ENCODE data around the gene MLH1. TPM values are rescaled to one million over a fixed set of nuclear protein-coding genes. Genes with fewer than 3 reads are reported as not detected.

The MLH1 gene
- polyA plus RNA-seq, 1 experiment, result 38.2 TPM

GRCh38 chr3:37030588-37030987 lies 37.3 kb downstream of the MLH1 start:
- Histone ChIP-seq H3K9me3 (ENCODE audit: control insufficient read depth, insufficient read depth, low read length) (peaks cover 2% of the 10 kb centered on the region), H3K27ac (ENCODE audit: low read depth, low read length) (no peak overlapping the region), H3K27me3 (ENCODE audit: control insufficient read depth, insufficient read depth, low read length) (no peaks in the 10 kb centered on the region), H3K4me3 (ENCODE audit: low read depth, low read length) (no peak overlapping the region)
- DNase-seq (ENCODE audit: low read depth, low spot score), result no peak
- TF ChIP-seq, protein P1, sequence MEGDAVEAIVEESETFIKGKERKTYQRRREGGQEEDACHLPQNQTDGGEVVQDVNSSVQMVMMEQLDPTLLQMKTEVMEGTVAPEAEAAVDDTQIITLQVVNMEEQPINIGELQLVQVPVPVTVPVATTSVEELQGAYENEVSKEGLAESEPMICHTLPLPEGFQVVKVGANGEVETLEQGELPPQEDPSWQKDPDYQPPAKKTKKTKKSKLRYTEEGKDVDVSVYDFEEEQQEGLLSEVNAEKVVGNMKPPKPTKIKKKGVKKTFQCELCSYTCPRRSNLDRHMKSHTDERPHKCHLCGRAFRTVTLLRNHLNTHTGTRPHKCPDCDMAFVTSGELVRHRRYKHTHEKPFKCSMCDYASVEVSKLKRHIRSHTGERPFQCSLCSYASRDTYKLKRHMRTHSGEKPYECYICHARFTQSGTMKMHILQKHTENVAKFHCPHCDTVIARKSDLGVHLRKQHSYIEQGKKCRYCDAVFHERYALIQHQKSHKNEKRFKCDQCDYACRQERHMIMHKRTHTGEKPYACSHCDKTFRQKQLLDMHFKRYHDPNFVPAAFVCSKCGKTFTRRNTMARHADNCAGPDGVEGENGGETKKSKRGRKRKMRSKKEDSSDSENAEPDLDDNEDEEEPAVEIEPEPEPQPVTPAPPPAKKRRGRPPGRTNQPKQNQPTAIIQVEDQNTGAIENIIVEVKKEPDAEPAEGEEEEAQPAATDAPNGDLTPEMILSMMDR (IDR thresholded peaks at IDR 0.05; ENCODE audit: low read depth, low read length), result no peak
- ChIA-PET POLR2A (interaction anchor here (0.7 kb wide), 1 partner anchor 10 kb away, joined by 3 read pairs; no protein-coding TSS in a partner anchor), CTCF (no interaction called here)

DNA sequence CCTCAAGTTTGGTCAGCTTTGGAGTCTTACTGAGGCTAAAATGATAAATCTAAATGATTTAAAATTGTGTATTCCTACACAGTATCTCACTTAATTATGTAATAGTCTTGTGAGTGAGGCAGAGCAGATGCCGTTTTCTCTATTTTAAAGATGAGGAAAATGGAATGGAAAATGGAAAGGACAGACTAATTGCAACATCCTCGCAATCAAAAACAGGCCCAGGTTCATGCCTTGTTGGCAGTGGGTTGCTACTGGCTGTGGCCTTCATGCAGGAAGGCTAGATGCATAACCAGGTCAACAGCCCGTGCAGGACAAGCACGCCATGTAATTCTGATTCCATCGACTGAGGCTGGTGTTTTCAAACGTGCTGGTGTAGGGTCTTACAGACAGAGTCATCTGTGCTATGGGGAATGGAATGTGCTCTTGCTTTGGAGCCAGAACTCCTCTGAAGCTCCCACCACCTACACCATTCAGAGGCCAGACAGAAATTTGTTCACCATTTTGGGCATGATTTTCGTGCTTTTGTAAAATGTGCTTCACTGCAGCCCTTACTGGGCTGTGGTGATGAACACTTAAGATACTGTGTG lies 37.9 kb downstream of the MLH1 start:
- CTCF ChIA-PET, result no interaction called here
- Histone ChIP-seq H3K27me3 (ENCODE audit: control insufficient read depth, insufficient read depth, low read length) (no peaks in the 10 kb centered on the region), H3K4me3 (ENCODE audit: low read depth, low read length) (no peak overlapping the region), H3K9me3 (ENCODE audit: control insufficient read depth, insufficient read depth, low read length) (peaks cover 5% of the 10 kb centered on the region), H3K27ac (ENCODE audit: low read depth, low read length) (no peak overlapping the region)
- DNase-seq (ENCODE audit: low read depth, low spot score), result no peak
- TF ChIP-seq, protein P1 (IDR thresholded peaks at IDR 0.05; ENCODE audit: low read depth, low read length), result no peak
- POLR2A ChIA-PET, result interaction anchor here (0.7 kb wide), 1 partner anchor 10 kb away, joined by 3 read pairs; no protein-coding TSS in a partner anchor

DNA sequence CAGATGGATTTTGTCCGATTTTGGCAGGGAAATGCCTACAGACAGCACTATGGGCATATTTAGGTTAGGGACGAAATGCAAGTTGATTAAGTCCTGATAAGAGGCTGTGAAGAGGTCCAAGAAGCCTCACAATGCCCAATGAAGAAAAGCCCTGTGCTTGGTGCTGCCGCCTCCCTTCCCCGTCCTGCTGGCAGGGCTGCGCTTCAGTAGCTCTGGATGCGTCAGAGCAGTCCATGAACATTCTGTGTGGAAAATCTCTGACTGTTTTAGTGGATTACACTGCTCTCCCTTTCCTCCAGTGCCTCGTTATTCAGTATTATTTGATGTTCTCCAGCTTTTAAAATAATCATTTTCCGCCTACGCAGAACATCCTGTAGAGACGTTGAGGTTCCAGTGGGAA lies 39.6 kb downstream of the MLH1 start:
- no peak for DNase-seq (ENCODE audit: low read depth, low spot score)
- Histone ChIP-seq H3K27ac (ENCODE audit: low read depth, low read length) (no peak overlapping the region), H3K27me3 (ENCODE audit: control insufficient read depth, insufficient read depth, low read length) (no peaks in the 10 kb centered on the region), H3K4me3 (ENCODE audit: low read depth, low read length) (no peak overlapping the region), H3K9me3 (ENCODE audit: control insufficient read depth, insufficient read depth, low read length) (peaks cover 5% of the 10 kb centered on the region)
- CTCF ChIA-PET, result interaction anchor here (1.7 kb wide), 1 partner anchor 9 kb away, joined by 4 read pairs; no protein-coding TSS in a partner anchor
- POLR2A ChIA-PET, result no interaction called here
- TF ChIP-seq, protein P1 (IDR thresholded peaks at IDR 0.05; ENCODE audit: low read depth, low read length), result no peak

GRCh38 chr3:37037352-37037751 lies 44.0 kb downstream of the MLH1 start:
- no peak for DNase-seq (ENCODE audit: low read depth, low spot score)
- TF ChIP-seq, protein P1 (IDR thresholded peaks at IDR 0.05; ENCODE audit: low read depth, low read length), result no peak
- Histone ChIP-seq H3K9me3 (ENCODE audit: control insufficient read depth, insufficient read depth, low read length) (peaks cover 5% of the 10 kb centered on the region), H3K4me3 (ENCODE audit: low read depth, low read length) (no peak overlapping the region), H3K27ac (ENCODE audit: low read depth, low read length) (no peak overlapping the region), H3K27me3 (ENCODE audit: control insufficient read depth, insufficient read depth, low read length) (no peaks in the 10 kb centered on the region)
- ChIA-PET POLR2A (no interaction called here), CTCF (interaction anchor here (1.4 kb wide), 1 partner anchor 79 kb away, joined by 3 read pairs; no protein-coding TSS in a partner anchor)

- TF ChIP-seq, protein P1 (IDR thresholded peaks at IDR 0.05; ENCODE audit: low read depth, low read length), result no peak
- CTCF ChIA-PET, result interaction anchor here (0.6 kb wide), 1 partner anchor 167 kb away, joined by 3 read pairs; no protein-coding TSS in a partner anchor
Measured at GRCh38 chr3:37039161-37039846, 46.0 kb downstream of the MLH1 start.

More at GRCh38 chr3:37039161-37039846, 46.0 kb downstream of the MLH1 start:
- Histone ChIP-seq H3K27ac (ENCODE audit: low read depth, low read length) (no peak overlapping the region), H3K9me3 (ENCODE audit: control insufficient read depth, insufficient read depth, low read length) (peaks cover 5% of the 10 kb centered on the region), H3K27me3 (ENCODE audit: control insufficient read depth, insufficient read depth, low read length) (no peaks in the 10 kb centered on the region), H3K4me3 (ENCODE audit: low read depth, low read length) (no peak overlapping the region)
- DNase-seq (ENCODE audit: low read depth, low spot score), result no peak
- POLR2A ChIA-PET, result no interaction called here

Data from AG04450 (cell line).